HCT116 (cell line): ENCODE data around the gene CHEK1.

Experiments used
- CEBPB ChIP-seq: IDR thresholded peaks from 2 replicates; pipeline ENCODE4 v1.6.1; 2012; ENCODE audit warnings: low read depth
- CTCF ChIP-seq, 3 experiments: fragments of 200-600 bp in 1 of 3; sonication (generic) in 1 of 3; IDR thresholded peaks in 2 of 3; conservative IDR thresholded peaks in 1 of 3; 2 replicates each; pipeline ENCODE4 v1.5.1; 2012 to 2017; ENCODE audit warnings: low read depth in 2 of 3, low read length in 2 of 3, antibody characterized with exemption in 1 of 3, borderline replicate concordance in 1 of 3, control low read depth in 1 of 3, mild to moderate bottlenecking in 1 of 3, mixed read lengths in 1 of 3, mixed run types in 1 of 3, moderate library complexity in 1 of 3; ENCODE audit not compliant: insufficient read depth in 1 of 3
- EZH2 ChIP-seq: fragments of 200-600 bp; sonication (generic); IDR thresholded peaks from 2 replicates; pipeline ENCODE4 v1.6.1; 2017; ENCODE audit warnings: antibody characterized with exemption, mixed run types
- MAX ChIP-seq: IDR thresholded peaks from 2 replicates; pipeline ENCODE4 v1.6.1; 2012
- POLR2A ChIP-seq: IDR thresholded peaks from 2 replicates; pipeline ENCODE4 v1.7.0; 2011; ENCODE audit warnings: borderline replicate concordance; ENCODE audit not compliant: insufficient read depth, insufficient read length; ENCODE audit errors: extremely low read depth
- POLR2AphosphoS5 ChIP-seq: IDR thresholded peaks from 2 replicates; pipeline ENCODE4 v1.6.1; 2011; ENCODE audit warnings: mild to moderate bottlenecking, low read depth, low read length, moderate library complexity
- RAD21 ChIP-seq: IDR thresholded peaks from 2 replicates; pipeline ENCODE4 v1.6.1; 2012; ENCODE audit warnings: low read depth, mild to moderate bottlenecking
- SP1 ChIP-seq: IDR thresholded peaks from 2 replicates; pipeline ENCODE4 v1.6.1; 2012; ENCODE audit warnings: low read depth
- SRF ChIP-seq: IDR thresholded peaks from 2 replicates; pipeline ENCODE4 v1.6.1; 2012; ENCODE audit warnings: low read depth
- ZBTB33 ChIP-seq: IDR thresholded peaks from 2 replicates; pipeline ENCODE4 v1.6.1; 2011; ENCODE audit warnings: mild to moderate bottlenecking, low read length, moderate library complexity; ENCODE audit not compliant: insufficient replicate concordance; ENCODE audit errors: extremely low read depth
- ZNF274 ChIP-seq: fragments of 200-500 bp; sonication (Bioruptor generic); IDR thresholded peaks from 2 replicates; pipeline ENCODE4 v1.6.1; 2014; ENCODE audit warnings: mild to moderate bottlenecking, low read depth, low read length, inconsistent platforms

- no peak for TF ChIP-seq CTCF (IDR thresholded peaks at IDR 0.05 in 2 of 3, conservative IDR thresholded peaks at IDR 0.05 in 1 of 3; ENCODE audit: borderline replicate concordance in 1 of 3, insufficient read depth in 1 of 3, low read depth in 2 of 3, low read length in 2 of 3)
- TF ChIP-seq MAX = no peak
- TF ChIP-seq EZH2 = no peak
- no peak for TF ChIP-seq ZNF274
- TF ChIP-seq SRF = no peak
- 0 out of 2 replicates have a peak, but pooled peaks have one; percentile 24 for TF ChIP-seq SP1
- no peak for TF ChIP-seq POLR2AphosphoS5
- no peak for TF ChIP-seq RAD21
- TF ChIP-seq CEBPB = no peak
- no peak for TF ChIP-seq POLR2A
- no peak for TF ChIP-seq ZBTB33
Measured at GRCh38 chr11:125588505-125588904, 36.5 kb upstream of the CHEK1 start.
